Sigmoid colon (tissue), 7 donors: ENCODE data around the gene NHLH1. TPM values are rescaled to one million over a fixed set of nuclear protein-coding genes. Genes with fewer than 3 reads are reported as not detected.
"Not testable (repeated sequence)": the region's sequence is repeated elsewhere in the genome, so short reads cannot be mapped to it uniquely, and the experiment has no call there.

Source experiments
- DNase-seq: peaks from one replicate; pipeline ENCODE4 v3.0.0-alpha.2; 2019
- H3K27ac ChIP-seq, 4 donors: fragments of 200-600 bp; sonication (generic); one replicate each; pipeline ENCODE4 v1.5.1; 2016 to 2019; ENCODE audit warnings: mild to moderate bottlenecking in 1 of 4
- H3K27me3 ChIP-seq, 3 donors: fragments of 200-600 bp; sonication (generic); one replicate each; pipeline ENCODE4 v1.5.1; 2019; ENCODE audit warnings: mild to moderate bottlenecking in 1 of 3
- H3K36me3 ChIP-seq, 4 donors: fragments of 200-600 bp; sonication (generic); one replicate each; pipeline ENCODE4 v1.5.1; 2016 to 2019
- H3K4me1 ChIP-seq, 4 donors: fragments of 200-600 bp; sonication (generic); one replicate each; pipeline ENCODE4 v1.5.1; 2017 to 2019
- H3K4me3 ChIP-seq, 4 donors: fragments of 200-600 bp; sonication (generic); one replicate each; pipeline ENCODE4 v1.5.1; 2017 to 2019; ENCODE audit warnings: mild to moderate bottlenecking in 2 of 4, moderate library complexity in 1 of 4
- H3K9me3 ChIP-seq, 4 donors: fragments of 200-600 bp in 3 of 4; sonication (generic) in 3 of 4; one replicate each; pipeline versions ENCODE4 v1.5.1 to v1.6.1; 2013 to 2019
- CTCF ChIP-seq, 4 experiments: fragments of 450-650 bp in 3 of 4; fragments of 200-600 bp in 1 of 4; IDR thresholded peaks; one replicate each; pipeline ENCODE4 v1.5.1; 2016 to 2019; ENCODE audit warnings: antibody characterized with exemption in 4 of 4, mild to moderate bottlenecking in 3 of 4, moderate library complexity in 2 of 4
- EP300 ChIP-seq, 4 donors: sonication (generic); formaldehyde crosslinking; IDR thresholded peaks; one replicate each; pipeline ENCODE4 v1.6.1; 2017; ENCODE audit warnings: antibody characterized with exemption in 4 of 4
- POLR2A ChIP-seq, 2 donors: fragments of 450-650 bp; IDR thresholded peaks; one replicate each; pipeline ENCODE4 v1.6.1; 2016; ENCODE audit warnings: antibody characterized with exemption in 2 of 2, mild to moderate bottlenecking in 2 of 2, moderate library complexity in 2 of 2
- POLR2AphosphoS5 ChIP-seq, 4 donors: sonication (generic); formaldehyde crosslinking; IDR thresholded peaks; one replicate each; pipeline ENCODE4 v1.6.1; 2017; ENCODE audit warnings: antibody characterized with exemption in 4 of 4
- WGBS, 2 donors: extraction: QIAGEN DNeasy Blood & Tissue Kit; methylation state at CpG; one replicate each; pipeline ENCODE4 v1.1.7; 2013; 5-methylcytosine and 5-hydroxymethylcytosine counted together
- intact Hi-C: fragments of 100-400 bp; cut with DNase I; formaldehyde crosslinking; loops from one replicate; pipeline ENCODE4 v1.15.1; 2023
- polyA plus RNA-seq, 3 donors: library from polyadenylated mRNA; stranded (reverse); fragments of 200-250 nt; gene quantifications; one replicate each; pipeline ENCODE4 v1.2.3, GENCODE V29; 2013
- total RNA-seq, 4 donors: library from RNA; depleted of rRNA; stranded (reverse); fragments of >200 nt; gene quantifications; one replicate each; pipeline ENCODE4 v1.1.0, GENCODE V29; 2016
- donor health status: healthy with polysubstance abuse.
- donor health status: Bipolar disorder and iron deficiency.
- donor health status: healthy.

Gene NHLH1
- total and polyA plus RNA-seq, 7 donors = under 0.01 to 0.60 (median 0.12) TPM; not detected in 4

GRCh38 chr1:160377585-160378206, 10.8 kb downstream of the NHLH1 start:
- Histone ChIP-seq H3K4me3 (no peak overlapping the region), H3K27me3 (no peaks in the 10 kb centered on the region), H3K4me1 (peaks cover 0 to 4% (median 0%) of the 10 kb centered on the region in 4 donors), H3K9me3 (no peaks in the 10 kb centered on the region), H3K27ac (no peak overlapping the region), H3K36me3 (no peaks in the 10 kb centered on the region)
- TF ChIP-seq CTCF (IDR thresholded peaks at IDR 0.05) (no peak), EP300 (IDR thresholded peaks at IDR 0.05) (no peak), POLR2AphosphoS5 (IDR thresholded peaks at IDR 0.05) (no peak), POLR2A (IDR thresholded peaks at IDR 0.05) (no peak)
- 73 to 74% methylated on average over 7 of the region's 7 CpGs for WGBS, 2 donors
- intact Hi-C loops = loop anchor here (10.0 kb wide), 1 partner anchor 273 kb away; no protein-coding TSS in a partner anchor
- no peak for DNase-seq

GRCh38 chr1:160384812-160385211, 17.9 kb downstream of the NHLH1 start:
- H3K9me3 ChIP-seq, H3K27ac ChIP-seq, H3K4me3 ChIP-seq, intact Hi-C loops, H3K4me1 ChIP-seq, H3K27me3 ChIP-seq, DNase-seq, H3K36me3 ChIP-seq: not testable (repeated sequence)
- WGBS, 2 donors = 91 to 95% methylated on average over 2 of the region's 2 CpGs

GRCh38 chr1:160388406-160388805, 21.5 kb downstream of the NHLH1 start:
- H3K4me1 ChIP-seq, H3K36me3 ChIP-seq, intact Hi-C loops, H3K27ac ChIP-seq, H3K4me3 ChIP-seq, H3K9me3 ChIP-seq, DNase-seq, H3K27me3 ChIP-seq: not testable (repeated sequence)
- 70 to 78% methylated on average over 4 of the region's 4 CpGs for WGBS, 2 donors

- H3K4me1 ChIP-seq = peaks cover 0 to 3% (median 1%) of the 10 kb centered on the region in 4 donors
- 94 to 95% methylated on average over 8 of the region's 8 CpGs for WGBS, 2 donors
- DNase-seq = no peak
- intact Hi-C loops = loop anchor here (5.0 kb wide), 1 partner anchor 292 kb away; no protein-coding TSS in a partner anchor
- no peak for TF ChIP-seq POLR2A (IDR thresholded peaks at IDR 0.05)
- no peak for TF ChIP-seq CTCF (IDR thresholded peaks at IDR 0.05)
- TF ChIP-seq POLR2AphosphoS5 (IDR thresholded peaks at IDR 0.05) = no peak
- TF ChIP-seq EP300 (IDR thresholded peaks at IDR 0.05) = no peak
- no peaks in the 10 kb centered on the region for H3K27me3 ChIP-seq
- no peak overlapping the region for H3K4me3 ChIP-seq
- H3K27ac ChIP-seq = no peak overlapping the region
- H3K36me3 ChIP-seq = no peaks in the 10 kb centered on the region
- H3K9me3 ChIP-seq = no peaks in the 10 kb centered on the region
These were observed 27.8 kb downstream of the NHLH1 start for GRCh38 chr1:160394673-160395072.

- H3K4me3 ChIP-seq = no peak overlapping the region
- H3K4me1 ChIP-seq = peaks cover 0 to 22% (median 13%) of the 10 kb centered on the region in 4 donors
- no peak for DNase-seq
- WGBS, 2 donors = 73 to 77% methylated on average over 1 of the region's 1 CpG
- H3K27me3 ChIP-seq = no peaks in the 10 kb centered on the region
- no peaks in the 10 kb centered on the region for H3K9me3 ChIP-seq
- TF ChIP-seq POLR2AphosphoS5 (IDR thresholded peaks at IDR 0.05) = no peak
- no peak for TF ChIP-seq EP300 (IDR thresholded peaks at IDR 0.05)
- no peak for TF ChIP-seq POLR2A (IDR thresholded peaks at IDR 0.05)
- TF ChIP-seq CTCF (IDR thresholded peaks at IDR 0.05) = no peak
- H3K36me3 ChIP-seq = no peaks in the 10 kb centered on the region
- intact Hi-C loops = loop anchor here (5.0 kb wide), 1 partner anchor 295 kb away; no protein-coding TSS in a partner anchor
- no peak overlapping the region for H3K27ac ChIP-seq
These were observed 30.8 kb downstream of the NHLH1 start for GRCh38 chr1:160397651-160398050.

GRCh38 chr1:160398823-160399222, 32.0 kb downstream of the NHLH1 start:
- WGBS, 2 donors = 85 to 87% methylated on average over 4 of the region's 4 CpGs
- intact Hi-C loops = loop anchor here (5.0 kb wide), 1 partner anchor 297 kb away; no protein-coding TSS in a partner anchor
- no peak for DNase-seq
- Histone ChIP-seq H3K27me3 (no peaks in the 10 kb centered on the region), H3K4me1 (peaks cover 0 to 22% (median 13%) of the 10 kb centered on the region in 4 donors), H3K27ac (no peak overlapping the region), H3K9me3 (no peaks in the 10 kb centered on the region), H3K36me3 (no peaks in the 10 kb centered on the region), H3K4me3 (no peak overlapping the region)
- TF ChIP-seq POLR2A (IDR thresholded peaks at IDR 0.05) = no peak
- TF ChIP-seq EP300 (IDR thresholded peaks at IDR 0.05) = no peak
- TF ChIP-seq POLR2AphosphoS5 (IDR thresholded peaks at IDR 0.05) = no peak
- no peak for TF ChIP-seq CTCF (IDR thresholded peaks at IDR 0.05)
